NCI-H1436 (cell line): ENCODE measurements around the gene TERT.
"Not testable (repeated sequence)": the region's sequence is repeated elsewhere in the genome, so short reads cannot be mapped to it uniquely, and the experiment has no call there.

Source experiments
- DNase-seq: peaks from one replicate; lab custom pipeline; 2025; lab: John Stamatoyannopoulos, UW

Gene TERT

DNA sequence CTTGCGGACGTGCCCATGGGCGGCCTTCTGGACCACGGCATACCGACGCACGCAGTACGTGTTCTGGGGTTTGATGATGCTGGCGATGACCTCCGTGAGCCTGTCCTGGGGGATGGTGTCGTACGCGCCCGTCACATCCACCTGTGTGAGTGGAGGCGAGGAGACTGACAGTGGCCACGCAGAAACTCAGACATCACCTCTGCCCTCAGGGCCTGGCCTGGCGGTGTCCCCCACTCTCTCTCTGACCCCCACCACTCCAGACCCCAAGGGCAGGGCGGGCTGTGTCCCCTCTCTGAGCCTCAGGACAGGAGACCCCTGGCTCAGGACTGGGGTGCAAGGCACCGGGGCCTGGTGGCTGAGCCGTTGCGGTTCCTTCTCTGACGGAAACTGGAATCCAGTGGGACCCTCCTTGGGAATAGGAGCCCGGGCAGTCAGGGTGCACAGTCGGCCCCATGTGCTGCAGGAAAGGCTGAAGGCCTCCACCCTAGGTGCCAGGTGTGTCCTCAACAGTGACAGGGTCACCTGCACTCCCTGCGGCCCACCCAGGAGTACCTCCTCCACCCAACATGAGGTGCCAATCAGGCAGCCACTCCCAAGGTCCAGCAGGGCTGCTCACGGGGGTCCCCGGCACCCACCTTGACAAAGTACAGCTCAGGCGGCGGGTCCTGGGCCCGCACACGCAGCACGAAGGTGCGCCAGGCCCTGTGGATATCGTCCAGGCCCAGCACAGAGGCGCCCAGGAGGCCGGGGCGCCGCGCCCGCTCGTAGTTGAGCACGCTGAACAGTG is 16.0 kb downstream of the TERT start:
- DNase-seq = no peak

DNA sequence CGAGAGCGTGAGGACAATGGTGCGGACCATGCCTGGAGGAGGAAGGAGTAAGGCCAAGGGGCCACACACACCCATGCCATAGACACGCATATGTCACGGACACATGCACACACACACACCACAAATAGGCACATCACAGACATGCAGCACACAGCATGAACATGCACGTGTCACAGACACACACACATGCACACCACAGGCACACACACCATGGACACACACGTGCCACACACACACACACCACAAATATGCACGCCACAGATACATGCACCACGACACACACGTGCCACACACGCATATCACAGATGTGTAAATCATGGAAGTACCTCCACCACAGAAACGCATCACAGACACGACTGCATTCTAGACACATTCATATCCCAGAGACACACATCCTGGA is 16.7 kb downstream of the TERT start:
- DNase-seq = no peak

DNA sequence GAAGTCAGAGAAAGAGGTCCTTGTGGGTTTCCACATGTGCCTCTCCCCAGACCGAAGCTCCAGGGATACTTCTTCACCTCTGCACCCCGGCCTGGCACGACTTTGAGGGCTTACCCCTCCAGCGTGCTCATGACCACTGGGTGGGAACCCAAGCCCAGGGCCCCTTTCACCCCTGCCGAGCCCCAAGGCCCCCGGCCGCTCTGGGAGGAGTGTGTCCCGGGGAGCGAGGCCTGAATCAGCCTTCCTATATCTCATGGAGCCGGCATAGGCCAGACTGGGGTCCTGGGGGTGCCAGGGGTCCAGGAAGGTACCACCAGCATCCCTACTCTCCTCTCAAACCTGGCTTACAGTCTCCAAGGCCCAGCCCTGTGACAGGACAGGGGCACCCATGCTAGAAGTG is 17.1 kb downstream of the TERT start:
- no peak for DNase-seq

DNA sequence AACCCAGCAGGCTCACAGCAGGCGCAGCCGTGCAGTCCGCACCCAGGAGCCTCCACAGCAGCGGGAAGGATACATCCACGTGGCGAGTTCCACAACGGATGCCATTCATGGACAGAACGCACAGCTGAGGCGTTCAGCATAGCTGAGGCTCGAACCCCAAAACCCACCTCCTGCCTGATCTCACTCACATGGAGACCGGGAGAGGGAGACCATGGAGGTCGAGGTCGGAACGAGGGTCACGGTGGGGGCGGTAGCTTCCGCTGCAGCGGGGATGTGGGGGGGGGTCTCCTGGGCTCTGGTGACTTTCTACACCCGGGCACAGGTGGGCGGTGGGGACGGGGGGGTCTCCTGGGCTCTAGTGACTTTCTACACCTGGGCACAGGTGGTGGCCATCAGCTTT is 17.5 kb downstream of the TERT start:
- DNase-seq = no peak

DNA sequence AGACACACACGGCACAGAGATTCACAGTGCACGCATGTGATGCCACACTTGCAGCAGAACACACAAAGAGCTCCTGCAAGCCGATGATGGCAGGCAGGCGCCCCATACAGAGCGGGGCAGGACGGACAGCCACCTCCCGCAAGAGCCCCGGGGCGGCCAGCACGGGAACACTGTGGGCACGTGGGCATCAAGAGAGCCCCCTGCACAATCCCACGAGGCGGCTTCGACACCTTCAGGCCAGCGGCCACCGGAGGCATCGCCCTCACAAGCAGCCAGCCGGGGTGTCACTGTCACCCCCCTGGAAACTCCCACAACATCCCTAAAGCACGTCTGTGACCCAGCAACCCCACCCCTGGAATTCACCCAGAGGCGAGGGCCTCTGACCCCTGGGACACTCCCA is 17.9 kb downstream of the TERT start:
- no peak for DNase-seq

DNA sequence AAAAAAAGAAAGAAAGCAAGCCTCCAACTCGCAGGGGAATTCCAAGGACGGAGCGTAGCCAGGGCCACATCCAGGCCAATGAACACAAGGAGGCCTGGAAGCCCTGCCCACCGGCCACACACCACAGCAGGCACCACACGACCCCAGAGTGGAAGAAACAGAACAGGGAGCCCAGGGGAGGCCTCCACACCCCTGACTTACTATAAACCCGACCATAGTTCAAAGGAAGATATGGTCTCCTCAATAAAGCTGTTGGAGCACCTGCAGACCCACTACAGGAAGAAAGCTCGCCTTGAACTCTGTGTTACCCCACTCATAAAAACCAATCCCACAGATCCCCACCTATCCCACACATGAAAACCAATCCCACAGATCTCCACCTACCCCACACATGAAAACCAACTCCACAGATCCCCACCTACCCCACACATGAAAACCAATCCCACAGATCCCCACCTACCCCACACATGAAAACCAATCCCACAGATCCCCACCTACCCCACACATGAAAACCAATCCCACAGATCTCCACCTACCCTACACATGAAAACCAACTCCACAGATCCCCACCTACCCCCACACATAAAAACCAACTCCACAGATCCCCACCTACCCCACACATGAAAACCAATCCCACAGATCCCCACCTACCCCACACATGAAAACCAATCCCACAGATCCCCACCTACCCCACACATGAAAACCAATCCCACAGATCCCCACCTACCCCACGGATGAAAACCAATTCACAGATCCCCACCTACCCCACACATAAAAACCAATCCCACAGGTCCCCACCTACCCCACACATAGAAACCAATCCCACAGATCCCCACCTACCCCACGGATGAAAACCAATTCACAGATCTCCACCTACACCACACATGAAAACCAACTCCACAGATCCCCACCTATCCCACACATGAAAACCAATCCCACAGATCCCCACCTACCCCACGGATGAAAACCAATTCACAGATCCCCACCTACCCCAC is 19.2 kb downstream of the TERT start:
- not testable (repeated sequence) for DNase-seq

DNA sequence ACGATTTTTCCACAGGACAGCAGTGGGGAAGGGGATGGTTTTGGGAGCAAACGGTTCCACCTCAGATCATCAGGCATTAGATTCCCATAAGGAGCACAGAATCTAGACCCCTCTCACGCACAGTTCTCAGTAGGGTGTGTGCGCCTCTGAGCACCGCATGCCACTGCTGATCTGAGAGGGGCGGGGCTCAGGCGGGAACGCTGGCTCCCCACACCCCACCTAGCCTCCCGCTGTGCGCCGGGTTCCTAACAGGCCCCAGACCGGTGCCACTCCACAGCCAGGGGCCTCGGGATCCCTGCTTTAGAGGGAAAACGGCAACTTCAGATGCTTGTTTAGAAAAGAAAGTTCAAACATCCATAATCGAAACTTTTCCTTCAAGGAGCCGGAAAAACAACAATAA is 20.4 kb downstream of the TERT start:
- no peak for DNase-seq

DNA sequence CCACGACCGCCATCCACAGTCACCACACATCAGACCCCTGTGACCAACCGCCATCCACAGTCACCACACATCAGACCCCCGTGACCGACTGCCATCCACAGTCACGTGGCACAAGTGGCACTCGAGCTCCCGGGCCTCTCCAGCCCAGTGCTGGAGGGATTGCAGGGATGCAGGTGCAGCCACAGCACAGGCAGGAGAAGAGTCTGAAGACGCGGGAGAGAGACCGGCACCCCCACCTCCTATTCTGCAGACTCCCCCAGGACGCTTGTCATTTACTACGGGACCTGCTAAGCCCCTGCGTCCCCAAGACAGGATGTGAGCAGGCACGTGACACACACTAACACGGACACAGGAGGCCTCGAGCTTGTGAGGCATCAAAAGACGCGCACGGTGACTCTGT is 21.1 kb downstream of the TERT start:
- no peak for DNase-seq

DNA sequence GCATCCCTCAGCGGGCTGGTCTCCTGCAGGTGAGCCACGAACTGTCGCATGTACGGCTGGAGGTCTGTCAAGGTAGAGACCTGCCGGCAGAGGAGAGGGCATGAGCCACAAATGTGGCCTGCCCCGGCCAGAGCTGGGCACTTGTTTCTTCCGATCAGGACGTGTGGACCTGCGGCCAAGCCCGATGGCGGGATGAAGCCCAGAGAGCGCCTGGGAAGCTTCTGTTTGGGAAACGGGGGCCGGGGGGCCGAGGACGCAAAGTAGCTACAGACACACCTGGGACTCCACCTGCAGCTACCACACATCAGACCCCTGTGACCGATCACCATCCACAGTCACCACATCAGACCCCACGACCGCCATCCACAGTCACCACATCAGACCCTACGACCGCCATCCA is 22.7 kb downstream of the TERT start:
- no peak for DNase-seq

DNA sequence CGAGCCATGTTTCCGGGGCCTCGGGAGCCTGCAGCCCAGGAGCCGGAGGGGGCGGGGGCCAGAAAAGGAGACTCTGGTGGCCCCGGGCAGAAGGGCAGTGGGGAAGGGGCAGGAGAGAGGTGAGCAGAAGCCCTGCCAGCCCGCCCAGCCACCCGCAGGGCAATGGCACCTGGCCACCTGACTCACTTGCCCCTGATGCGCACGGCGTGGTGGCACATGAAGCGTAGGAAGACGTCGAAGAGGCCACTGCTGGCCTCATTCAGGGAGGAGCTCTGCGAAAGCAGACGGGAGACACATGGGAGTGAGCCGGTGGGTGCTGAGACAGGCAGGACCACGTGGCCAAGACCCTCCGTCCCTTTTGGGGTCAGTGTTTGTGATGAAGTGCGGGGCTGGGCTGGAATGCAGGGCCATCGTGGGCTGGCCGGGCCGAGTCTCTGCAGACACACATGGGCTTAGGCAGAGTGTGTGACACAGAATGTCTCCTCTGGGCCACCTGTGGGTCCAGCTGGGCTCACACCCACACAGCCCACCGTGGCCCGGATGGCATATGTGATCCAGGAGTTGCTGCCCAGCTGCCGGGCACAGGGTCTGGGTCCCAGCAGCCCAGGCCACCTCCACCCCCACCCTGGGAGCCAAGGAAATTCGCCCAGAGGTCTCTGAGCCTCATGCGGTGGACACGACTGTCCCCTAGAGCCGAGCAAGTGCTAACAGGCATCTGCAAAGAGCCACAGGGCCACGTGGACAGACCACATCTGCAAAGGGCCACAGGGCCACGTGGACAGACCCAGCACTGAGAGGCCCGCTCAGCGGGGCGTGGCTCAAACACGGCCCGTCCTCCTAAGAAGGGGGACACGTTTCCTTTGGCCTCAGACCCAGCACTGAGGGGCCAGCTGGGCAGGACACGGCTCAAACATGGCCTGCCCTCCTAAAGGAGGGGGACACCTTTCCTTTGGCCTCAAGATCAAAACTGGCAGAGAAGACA is 23.6 kb downstream of the TERT start:
- DNase-seq = no peak

DNA sequence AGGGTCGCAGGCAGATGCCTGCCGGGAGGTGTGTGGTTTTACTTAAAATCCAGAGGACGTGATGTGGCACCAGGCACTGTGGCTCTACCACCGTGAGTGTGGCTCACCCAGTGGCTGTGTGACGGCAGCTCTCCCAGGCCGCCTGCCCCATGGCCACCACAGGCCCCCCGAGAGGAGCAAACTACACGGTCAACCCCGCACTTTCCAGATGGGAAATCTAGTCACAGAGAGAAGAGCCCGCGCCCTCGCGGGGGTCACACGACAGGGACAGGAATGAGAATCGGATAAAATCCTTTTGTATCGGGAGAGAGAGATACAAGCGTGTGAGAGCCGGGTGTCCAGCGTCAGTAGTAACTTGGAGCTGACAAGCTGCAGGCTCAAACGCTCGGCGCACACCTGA is 24.4 kb downstream of the TERT start:
- DNase-seq = no peak

DNA sequence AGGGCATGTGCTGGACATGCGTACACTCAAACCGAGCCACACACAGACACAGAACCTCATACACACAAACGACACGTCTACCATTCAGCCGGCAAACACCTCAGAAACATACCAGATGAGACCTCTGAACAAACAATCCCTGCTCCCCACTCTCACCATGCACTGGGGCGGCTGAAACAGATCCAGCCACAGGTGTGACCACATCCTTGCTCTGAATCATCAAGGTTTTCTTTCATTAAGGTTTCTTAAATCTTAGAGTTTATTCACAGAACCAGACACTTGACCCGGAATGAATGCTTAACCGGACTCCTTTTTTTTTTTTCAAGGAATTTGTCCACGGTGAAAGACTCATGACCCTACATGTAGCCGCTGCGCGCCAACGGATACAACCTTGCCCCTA is 26.2 kb downstream of the TERT start:
- no peak for DNase-seq

DNA sequence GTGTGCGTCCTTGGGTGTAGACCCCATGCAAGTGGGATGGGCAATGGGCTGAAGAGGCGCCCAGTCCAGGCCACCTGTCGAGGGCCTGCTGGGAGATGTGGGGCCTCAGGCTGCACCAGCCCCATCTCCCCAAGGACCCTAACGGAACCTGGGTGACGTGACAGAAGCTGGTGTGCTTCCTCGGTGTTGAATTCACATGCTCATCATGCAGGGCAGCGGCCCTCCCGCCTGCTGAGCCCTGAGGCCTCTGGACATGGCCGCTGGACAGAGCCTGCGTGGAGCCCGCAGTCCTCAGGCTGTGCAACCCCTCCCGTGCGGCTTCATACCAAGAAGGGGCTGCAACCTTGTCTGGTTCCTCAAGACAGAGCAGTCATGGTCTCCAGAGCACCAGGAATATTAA is 26.8 kb downstream of the TERT start:
- no peak for DNase-seq

DNA sequence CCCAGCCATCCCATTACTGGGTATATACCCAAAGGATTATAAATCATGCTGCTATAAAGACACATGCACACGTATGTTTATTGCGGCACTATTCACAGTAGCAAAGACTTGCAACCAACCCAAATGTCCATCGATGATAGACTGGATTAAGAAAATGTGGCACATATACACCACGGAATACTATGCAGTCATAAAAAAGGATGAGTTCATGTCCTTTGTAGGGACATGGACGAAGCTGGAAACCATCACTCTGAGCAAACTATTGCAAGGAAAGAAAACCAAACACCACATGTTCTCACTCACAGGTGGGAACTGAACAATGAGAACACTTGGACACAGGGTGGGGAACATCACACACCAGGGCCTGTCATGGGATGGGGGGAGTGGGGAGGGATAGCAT is 27.4 kb downstream of the TERT start:
- DNase-seq = not testable (repeated sequence)

DNA sequence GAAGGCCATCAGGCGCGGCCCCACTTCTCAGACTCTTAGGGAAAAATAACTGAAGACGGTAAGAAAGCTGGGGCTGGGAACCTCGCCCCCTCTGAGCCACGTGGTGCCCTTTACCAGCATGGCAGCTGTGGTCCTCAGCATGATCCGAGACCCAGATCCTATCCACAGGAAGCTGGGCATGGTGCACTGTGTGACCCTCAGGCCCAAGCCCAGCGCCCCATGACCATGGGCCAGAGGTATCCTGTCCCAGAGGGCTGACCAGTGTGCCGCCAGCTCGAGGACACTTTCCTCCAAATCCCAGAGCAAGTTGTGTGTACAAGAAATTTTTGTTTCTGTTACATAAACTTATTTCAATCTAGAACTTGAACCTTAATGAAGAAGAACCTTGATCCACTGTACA is 28.1 kb downstream of the TERT start:
- DNase-seq = no peak

DNA sequence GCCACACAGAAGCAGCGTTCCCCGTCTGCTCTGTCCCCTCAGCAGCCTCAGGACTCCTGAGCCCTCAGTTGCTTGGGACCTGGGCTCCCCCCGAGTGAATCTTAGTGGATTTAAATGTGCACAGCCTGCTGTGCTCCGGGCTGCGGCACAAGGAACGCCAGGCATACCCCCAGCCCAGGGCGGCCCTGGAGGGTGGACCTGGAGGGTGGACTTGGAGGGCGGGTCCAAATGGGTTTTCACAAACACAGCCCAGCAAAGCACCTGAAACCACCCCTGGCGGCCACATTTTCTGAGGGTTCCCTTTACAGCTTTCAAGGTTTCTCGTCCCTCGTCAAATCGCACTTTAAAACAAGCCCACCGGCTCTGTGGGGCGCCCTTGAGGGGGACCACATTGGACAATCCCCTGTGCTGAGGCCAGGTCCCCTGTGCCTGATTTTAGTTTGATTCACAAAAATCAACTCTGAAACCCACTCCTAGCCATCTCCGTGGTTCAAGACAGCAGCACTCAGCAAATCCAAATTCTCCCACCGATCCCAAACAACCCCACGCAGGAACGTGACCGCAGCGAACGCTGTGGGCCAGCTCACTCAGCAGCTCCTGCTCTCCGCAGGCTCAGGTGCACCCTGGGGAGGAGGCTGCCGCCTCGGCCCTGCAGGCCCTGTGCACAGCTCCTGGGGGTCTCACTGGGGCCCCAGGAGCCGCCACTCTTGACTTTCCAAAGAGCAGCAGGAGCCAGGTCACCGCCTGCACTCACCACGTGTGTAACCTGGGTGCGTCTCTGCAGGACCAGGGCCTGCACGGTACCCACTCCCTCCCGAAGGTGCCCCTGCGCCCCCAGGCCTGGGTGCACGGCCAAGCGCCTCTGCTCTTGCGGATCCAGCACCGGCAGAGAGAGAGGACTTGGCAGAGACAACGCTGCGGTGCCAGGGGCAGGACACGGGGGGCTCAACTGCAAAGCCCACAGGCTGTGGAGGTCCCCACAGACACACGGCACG is 29.1 kb downstream of the TERT start:
- no peak for DNase-seq

DNA sequence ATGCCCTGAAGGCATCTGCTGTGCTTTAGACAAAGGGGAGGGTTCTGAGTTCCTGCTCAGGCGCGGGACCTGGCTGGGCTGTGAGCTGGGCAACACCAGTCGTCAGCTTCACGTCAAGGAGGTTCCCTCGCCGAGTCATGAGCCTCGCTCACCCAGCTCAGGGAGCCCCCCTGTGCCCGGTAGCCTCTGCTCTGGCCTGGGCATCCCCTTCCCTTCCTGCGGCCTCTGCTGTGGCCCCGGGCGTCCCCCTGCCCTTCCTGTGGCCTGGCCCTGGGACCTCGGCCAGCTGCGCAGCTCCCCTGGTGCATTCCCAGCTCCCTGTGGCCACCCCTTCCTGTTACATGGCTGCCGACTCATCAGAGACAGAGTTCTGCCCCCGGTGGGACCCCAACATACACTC is 29.8 kb downstream of the TERT start:
- no peak for DNase-seq

DNA sequence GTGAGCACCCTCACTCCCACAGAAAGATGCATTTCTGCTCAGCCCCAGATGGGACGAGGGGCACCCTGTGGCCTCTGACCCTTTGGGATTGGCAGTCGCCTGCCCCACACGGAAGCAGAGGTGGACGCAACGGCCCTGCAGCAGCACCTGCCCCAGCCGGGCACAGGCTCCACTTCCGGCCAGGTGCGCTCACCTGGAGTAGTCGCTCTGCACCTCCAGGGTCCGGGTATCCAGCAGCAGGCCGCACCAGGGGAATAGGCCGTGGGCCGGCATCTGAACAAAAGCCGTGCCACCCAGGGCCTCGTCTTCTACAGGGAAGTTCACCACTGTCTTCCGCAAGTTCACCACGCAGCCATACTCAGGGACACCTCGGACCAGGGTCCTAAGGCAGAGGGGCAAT is 30.7 kb downstream of the TERT start:
- no peak for DNase-seq

DNA sequence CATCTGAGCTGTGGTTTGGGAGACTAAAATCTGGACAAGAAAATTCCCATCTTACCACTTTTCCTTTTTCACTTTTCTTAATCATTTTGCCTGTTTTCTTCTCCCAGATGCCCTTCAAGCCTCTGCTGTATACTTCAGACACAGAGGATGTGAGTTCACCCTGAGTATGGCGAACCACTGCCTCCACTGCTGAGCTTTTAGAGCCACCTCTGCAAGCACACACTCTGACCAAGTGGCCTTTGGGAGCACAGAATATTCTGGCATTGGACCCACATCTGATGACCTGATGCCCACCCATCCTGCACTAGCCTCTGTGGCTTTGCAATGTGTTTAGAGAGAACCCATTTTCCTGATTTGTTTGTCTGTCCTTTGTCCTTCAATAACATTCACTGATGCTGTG is 32.5 kb downstream of the TERT start:
- DNase-seq = no peak

DNA sequence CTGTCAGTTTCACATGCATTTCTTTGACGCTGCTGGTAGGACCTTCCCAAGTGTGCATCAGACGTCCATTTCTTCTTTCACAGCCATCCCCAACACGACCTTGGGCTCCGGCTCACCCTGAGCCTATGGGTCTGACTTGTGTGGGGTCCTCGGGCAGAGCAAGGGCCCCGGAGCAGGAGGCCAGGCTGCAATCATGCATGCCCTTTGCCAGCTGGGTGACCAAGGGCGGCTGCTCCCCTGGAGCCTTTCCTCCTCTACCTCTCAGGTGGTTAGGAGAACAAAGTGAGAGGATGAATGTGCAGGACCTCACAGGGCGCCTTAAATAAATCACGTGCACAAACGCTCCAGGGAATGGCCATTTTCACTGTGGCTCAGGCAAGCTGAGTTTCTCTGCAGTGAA is 33.2 kb downstream of the TERT start:
- DNase-seq = no peak
